HEK293T (cell line): ENCODE results near the gene SULT6B1.

ENCODE experiments used
- FOXK2 ChIP-seq: fragments of 450-650 bp; IDR thresholded peaks from 2 replicates; pipeline ENCODE4 v1.6.1; 2016; ENCODE audit warnings: mild to moderate bottlenecking
- FOXM1 ChIP-seq: fragments of 450-650 bp; IDR thresholded peaks from 2 replicates; pipeline ENCODE4 v1.6.1; 2017; ENCODE audit warnings: mild to moderate bottlenecking, borderline replicate concordance
- SP1 ChIP-seq: fragments of 450-650 bp; IDR thresholded peaks from 2 replicates; pipeline ENCODE4 v1.6.1; 2017

- TF ChIP-seq FOXK2: no peak
- TF ChIP-seq SP1: no peak
- TF ChIP-seq FOXM1: no peak
Measured at GRCh38 chr2:37219046-37219445, 30.6 kb upstream of the SULT6B1 start.
